GM18519 (cell line): ENCODE results near the gene PCNT.
"Not testable (repeated sequence)": the region's sequence is repeated elsewhere in the genome, so short reads cannot be mapped to it uniquely, and the experiment has no call there.

ENCODE experiments used
- ATAC-seq: cut with Tn5 transposase; IDR thresholded peaks from one replicate; pipeline ENCODE4 v1.9.1; 2021; ENCODE audit warnings: mild to moderate bottlenecking, moderate library complexity; ENCODE audit not compliant: unreplicated experiment, low FRiP score

The PCNT gene

DNA sequence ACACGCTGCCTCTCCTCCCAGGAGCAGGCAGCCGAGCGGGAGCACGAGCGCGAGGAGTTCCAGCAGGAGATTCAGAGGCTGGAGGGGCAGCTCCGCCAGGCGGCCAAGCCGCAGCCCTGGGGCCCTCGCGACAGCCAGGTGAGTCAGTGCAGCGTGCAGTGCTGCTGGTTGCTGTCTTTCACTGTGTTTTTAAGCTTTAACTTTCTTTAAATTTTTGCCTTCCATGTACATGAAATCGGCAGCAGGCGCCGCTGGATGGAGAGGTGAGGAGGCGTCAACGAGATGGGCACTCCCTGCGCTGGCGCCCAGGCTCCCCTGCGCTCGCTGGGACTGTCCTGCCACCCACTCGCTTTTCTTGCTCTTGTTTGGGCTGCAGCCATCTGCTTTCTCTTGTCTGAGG is 74.0 kb downstream of the PCNT start:
- no peak for ATAC-seq

DNA sequence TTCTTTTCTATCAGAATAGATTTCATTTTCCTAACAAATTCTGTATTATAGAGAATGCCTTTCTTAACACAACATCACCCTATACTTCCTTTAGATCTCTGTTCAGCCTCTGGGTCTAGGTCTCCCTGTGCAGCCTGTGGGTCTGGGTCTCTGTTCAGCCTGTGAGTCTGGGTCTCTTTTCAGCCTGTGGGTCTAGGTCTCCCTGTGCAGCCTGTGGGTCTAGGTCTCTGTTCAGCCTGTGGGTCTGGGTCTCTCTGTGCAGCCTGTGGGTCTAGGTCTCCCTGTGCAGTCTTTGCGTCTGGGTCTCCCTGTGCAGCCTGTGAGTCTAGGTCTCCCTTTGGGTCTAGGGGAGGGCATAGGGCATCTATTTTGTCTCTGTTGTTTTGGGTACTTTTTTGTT is 75.2 kb downstream of the PCNT start:
- ATAC-seq: no peak

- ATAC-seq: no peak
Observed at GRCh38 chr21:46399686-46400085, 75.7 kb downstream of the PCNT start.

GRCh38 chr21:46401186-46401910 is 77.4 kb downstream of the PCNT start:
- no peak for ATAC-seq

DNA sequence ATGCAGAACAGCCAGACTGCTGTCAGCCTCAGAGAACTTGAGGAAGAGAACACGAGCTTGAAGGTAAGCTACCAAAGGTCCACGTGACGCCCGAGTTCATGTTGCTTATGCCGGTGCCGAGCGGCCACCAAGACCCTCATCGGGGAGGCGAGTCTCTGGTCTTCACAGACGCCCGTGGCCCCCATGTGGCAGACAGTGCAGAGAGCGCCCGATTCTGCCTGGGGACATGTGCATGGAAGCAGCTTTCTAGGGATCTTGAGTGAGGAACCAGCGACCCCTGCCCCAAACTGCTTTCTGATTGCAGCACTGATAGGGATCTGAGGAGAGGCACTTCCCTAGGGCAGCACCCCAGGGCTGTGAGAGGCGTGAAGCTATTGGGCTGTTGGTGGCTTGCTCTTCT is 78.5 kb downstream of the PCNT start:
- no peak for ATAC-seq

DNA sequence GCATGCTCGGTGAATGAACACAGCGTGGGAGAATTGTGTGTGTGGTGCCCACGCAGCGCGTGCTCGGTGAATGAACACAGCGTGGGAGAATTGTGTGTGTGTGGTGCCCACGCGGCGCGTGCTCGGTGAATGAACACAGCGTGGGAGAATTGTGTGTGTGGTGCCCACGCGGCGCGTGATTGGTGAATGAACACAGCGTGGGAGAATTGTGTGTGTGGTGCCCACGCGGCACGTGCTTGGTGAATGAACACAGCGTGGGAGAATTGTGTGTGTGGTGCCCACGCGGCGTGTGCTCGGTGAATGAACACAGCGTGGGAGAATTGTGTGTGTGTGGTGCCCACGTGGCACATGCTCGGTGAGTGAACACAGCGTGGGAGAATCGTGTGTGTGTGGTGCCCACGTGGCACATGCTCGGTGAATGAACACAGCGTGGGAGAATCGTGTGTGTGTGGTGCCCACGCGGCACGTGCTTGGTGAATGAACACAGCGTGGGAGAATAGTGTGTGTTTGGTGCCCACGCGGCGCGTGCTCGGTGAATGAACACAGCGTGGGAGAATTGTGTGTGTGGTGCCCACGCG is 79.4 kb downstream of the PCNT start:
- ATAC-seq: not testable (repeated sequence)

- ATAC-seq: no peak
Observed at GRCh38 chr21:46404306-46404705, 80.3 kb downstream of the PCNT start.

DNA sequence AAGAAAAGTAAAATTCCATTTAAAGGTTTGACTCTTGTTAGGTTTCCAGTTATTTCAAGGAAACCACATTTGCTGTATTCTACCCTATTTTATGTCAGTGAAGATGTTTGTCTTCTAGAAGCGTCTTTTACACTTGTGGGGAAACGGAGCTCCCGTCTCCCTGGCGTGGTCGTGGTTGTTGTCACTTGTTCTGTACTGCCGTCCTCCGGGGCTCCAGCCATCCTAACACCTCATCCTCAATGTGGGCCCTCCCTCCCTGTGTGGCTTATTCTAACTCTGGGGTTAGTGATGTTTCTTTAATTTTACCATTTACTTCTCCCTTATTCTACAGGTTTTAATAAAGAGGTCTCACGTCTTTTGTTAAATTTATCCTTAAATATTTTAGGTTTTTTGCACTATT is 82.0 kb downstream of the PCNT start:
- no peak for ATAC-seq

GRCh38 chr21:46409641-46410406 is 85.9 kb downstream of the PCNT start:
- ATAC-seq: no peak

GRCh38 chr21:46410516-46410915 is 86.6 kb downstream of the PCNT start:
- ATAC-seq: no peak

DNA sequence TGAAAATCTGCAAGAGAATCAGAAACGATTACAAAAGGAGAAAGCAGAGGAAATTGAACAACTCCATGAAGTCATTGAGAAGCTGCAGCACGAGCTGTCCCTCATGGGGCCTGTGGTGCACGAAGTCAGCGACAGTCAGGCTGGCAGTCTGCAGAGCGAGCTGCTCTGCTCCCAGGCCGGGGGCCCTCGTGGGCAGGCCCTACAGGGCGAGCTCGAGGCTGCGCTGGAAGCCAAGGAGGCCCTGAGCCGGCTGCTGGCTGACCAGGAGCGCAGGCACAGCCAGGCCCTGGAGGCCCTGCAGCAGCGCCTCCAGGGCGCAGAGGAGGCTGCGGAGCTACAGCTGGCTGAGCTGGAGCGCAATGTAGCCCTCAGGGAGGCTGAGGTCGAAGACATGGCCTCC is 87.3 kb downstream of the PCNT start:
- ATAC-seq: no peak

- ATAC-seq: no peak
Observed at GRCh38 chr21:46411691-46412090, 87.7 kb downstream of the PCNT start.

GRCh38 chr21:46412521-46413364 is 88.8 kb downstream of the PCNT start:
- ATAC-seq: no peak

- ATAC-seq: no peak
Observed at GRCh38 chr21:46413365-46413696, 89.4 kb downstream of the PCNT start.

DNA sequence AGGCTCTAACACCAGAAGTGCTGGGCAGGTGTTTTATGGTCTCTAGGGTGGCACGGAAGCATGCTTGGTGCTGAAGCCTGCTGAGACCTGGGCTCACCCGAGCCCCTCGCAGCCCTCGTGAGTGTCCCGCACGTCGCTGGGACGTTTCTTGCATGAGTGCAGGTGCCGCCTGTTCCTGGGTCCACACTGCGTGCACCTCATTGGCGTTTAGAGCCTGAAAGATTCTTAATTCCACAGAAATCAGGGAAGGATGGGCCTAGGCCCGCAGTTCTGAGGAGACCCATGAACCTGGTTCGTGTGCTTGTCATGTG is 91.0 kb downstream of the PCNT start:
- no peak for ATAC-seq

GRCh38 chr21:46416551-46416950 is 92.6 kb downstream of the PCNT start:
- ATAC-seq: no peak

- ATAC-seq: no peak
Observed at GRCh38 chr21:46418265-46418946, 94.5 kb downstream of the PCNT start.

DNA sequence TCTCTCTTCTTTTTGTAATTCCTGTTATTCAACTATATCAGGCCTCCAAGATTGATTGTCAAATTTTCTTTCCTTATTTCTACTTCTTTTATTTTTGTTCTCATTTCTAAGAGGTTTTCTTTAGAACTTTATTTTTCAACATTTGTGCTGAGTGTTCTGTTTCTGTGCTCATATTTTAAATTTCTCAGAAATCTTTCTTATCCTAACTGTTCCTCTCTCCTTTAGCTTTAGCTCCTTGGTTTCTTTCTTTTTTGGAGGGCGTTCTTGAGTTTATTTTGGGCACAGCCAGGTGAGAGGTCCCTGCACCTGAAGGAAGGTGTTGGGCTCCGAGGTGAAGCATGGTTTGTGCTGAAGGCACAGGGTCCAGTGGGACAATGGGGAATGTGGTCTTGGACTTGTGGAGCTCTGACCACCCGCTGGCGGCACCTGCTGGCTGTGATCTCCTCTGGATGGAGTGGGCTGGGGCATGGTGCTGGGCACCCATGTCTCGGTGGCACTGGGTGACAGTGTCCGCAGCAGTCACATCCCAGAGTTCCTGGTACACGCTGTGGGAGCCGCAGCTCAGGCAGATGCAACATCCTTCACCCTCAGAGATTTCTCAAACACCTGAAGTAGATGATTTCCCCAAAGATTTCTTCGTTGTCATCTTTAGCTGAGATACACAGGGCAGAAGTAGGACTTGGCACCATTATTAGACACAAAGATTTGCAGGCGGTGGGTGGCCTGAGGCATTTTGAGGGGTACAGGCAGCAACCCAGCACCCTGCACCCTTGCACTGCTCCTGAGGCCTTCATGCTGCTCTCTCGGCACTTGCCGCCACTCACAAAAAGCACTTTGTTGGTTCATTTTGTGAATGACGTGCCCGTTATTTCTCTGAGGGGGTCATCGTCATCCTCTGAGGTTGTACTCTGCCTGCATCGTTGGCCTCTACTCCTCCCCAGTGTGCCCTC is 96.6 kb downstream of the PCNT start:
- no peak for ATAC-seq

DNA sequence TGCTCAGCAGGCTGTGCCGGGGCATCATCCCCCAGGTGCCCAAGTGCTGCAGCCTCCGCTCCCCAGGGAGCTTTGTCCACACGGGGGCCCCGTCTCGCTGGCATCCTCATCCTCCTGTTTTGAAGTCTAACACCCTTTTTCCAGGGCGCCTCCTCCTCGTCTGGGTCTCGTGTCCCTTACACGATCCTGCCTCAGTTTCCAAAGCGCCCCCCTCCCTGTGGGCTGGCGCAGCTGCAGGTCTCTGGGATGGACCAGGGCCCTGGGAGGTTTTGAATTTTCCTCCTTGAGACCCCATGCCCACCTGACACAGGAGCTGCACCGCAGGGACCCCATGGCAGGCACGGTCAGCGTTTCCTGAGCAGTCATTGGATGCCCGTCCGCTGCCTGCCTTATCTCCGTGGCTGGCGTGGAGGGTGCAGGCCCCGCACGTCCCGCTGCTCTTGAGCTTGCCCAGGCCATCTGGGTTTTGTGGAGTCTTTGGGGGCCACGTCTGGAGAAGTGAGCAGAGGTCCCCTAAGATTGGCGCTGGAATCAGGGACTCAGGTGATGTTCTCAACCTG is 97.3 kb downstream of the PCNT start:
- ATAC-seq: no peak
